NCI-H526 treated with DMSO at 0.1 percent for 48 hours (cell line): ENCODE measurements around the gene IL2RG.

Experiments used
- DNase-seq: peaks from one replicate; lab custom pipeline; 2025; lab: John Stamatoyannopoulos, UW

Gene IL2RG

GRCh38 chrX:71107762-71108360 lies 3.5 kb downstream of the IL2RG start:
- no peak for DNase-seq

- DNase-seq, result no peak
These were observed 4.1 kb downstream of the IL2RG start for GRCh38 chrX:71107245-71107644.

GRCh38 chrX:71106427-71106826 lies 5.0 kb downstream of the IL2RG start, which contains the start of gene CXorf65:
Gene CXorf65, minus strand, starts transcription at chrX:71106740. Its CDS starts 184 bp downstream, at chrX:71106556.
- DNase-seq, result no peak

GRCh38 chrX:71105628-71106027 lies 5.7 kb downstream of the IL2RG start:
- DNase-seq, result no peak

- DNase-seq, result no peak
These were observed 8.0 kb downstream of the IL2RG start for GRCh38 chrX:71103110-71103983.

- no peak for DNase-seq
These were observed 9.1 kb downstream of the IL2RG start for GRCh38 chrX:71102292-71102691.

GRCh38 chrX:71100581-71101505 lies 10.5 kb downstream of the IL2RG start:
- DNase-seq, result no peak

GRCh38 chrX:71099736-71100135 lies 11.6 kb downstream of the IL2RG start:
- DNase-seq, result no peak

GRCh38 chrX:71098951-71099506 lies 12.3 kb downstream of the IL2RG start:
- no peak for DNase-seq

GRCh38 chrX:71098302-71098701 lies 13.1 kb downstream of the IL2RG start:
- no peak for DNase-seq

- no peak for DNase-seq
These were observed 14.7 kb downstream of the IL2RG start for GRCh38 chrX:71096760-71097032.

- peak; percentile 18 for DNase-seq
These were observed 15.2 kb downstream of the IL2RG start for GRCh38 chrX:71095981-71096759.

- DNase-seq, result peak; percentile 35
These were observed 15.8 kb downstream of the IL2RG start, which contains the start of gene FOXO4 for GRCh38 chrX:71095555-71095980. Gene FOXO4, plus strand, starts transcription at chrX:71095851. Its CDS starts 678 bp downstream, at chrX:71096529.

- DNase-seq, result no peak
These were observed 16.3 kb downstream of the IL2RG start for GRCh38 chrX:71095033-71095432.

- DNase-seq, result no peak
These were observed 20.1 kb downstream of the IL2RG start for GRCh38 chrX:71091263-71091662.

- no peak for DNase-seq
These were observed 25.5 kb downstream of the IL2RG start for GRCh38 chrX:71085900-71086299.

GRCh38 chrX:71082822-71083221 lies 28.6 kb downstream of the IL2RG start:
- no peak for DNase-seq

- DNase-seq, result no peak
These were observed 29.2 kb downstream of the IL2RG start for GRCh38 chrX:71082124-71082647.

- DNase-seq, result no peak
These were observed 29.9 kb downstream of the IL2RG start for GRCh38 chrX:71081330-71082123.

GRCh38 chrX:71070531-71070930 lies 40.8 kb downstream of the IL2RG start:
- no peak for DNase-seq
